IMR-90 (cell line): ENCODE results near the gene MYO1D. TPM values are rescaled to one million over a fixed set of nuclear protein-coding genes. Genes with fewer than 3 reads are reported as not detected.

Source experiments
- ATAC-seq: fragments of 200-7000 bp; cut with Tn5 transposase; 2 replicates; pipeline ENCODE4 v1.9.1; 2020; ENCODE audit warnings: low read depth, mild to moderate bottlenecking, moderate library complexity
- BruUV-seq: library from RNA; stranded (reverse); fragments of 400-500 nt; replicated peaks from 2 replicates; lab custom pipeline; 2021; lab: Mats Ljungman, UMichigan
- CTCF ChIA-PET: fragments of 300-600 bp; formaldehyde crosslinking; extraction: SDS; loops from one replicate; lab custom pipeline; 2021; ENCODE audit warnings: antibody characterized with exemption; lab: Yijun Ruan, JAX
- POLR2A ChIA-PET: fragments of 300-600 bp; sonication (Branson Sonifier 250); formaldehyde crosslinking; loops from one replicate; lab custom pipeline; 2022; ENCODE audit warnings: antibody characterized with exemption; ENCODE audit not compliant: unreplicated experiment; lab: Charles Lee
- DNase-seq: peaks from one replicate; pipeline ENCODE4 v3.0.0; 2013
- H2AFZ ChIP-seq: replicated peaks from 2 replicates; pipeline ENCODE3; 2013; ENCODE audit warnings: low read length, mild to moderate bottlenecking; ENCODE audit not compliant: poor library complexity
- H2AK5ac ChIP-seq: 2 replicates; pipeline ENCODE4 v1.6.1; 2013; ENCODE audit warnings: low read depth, low read length, inconsistent platforms
- H2AK9ac ChIP-seq: replicated peaks from 2 replicates; pipeline ENCODE3; 2013; ENCODE audit warnings: mild to moderate bottlenecking, low read depth, low read length, moderate library complexity; ENCODE audit not compliant: poor library complexity
- H2BK120ac ChIP-seq: 2 replicates; pipeline ENCODE4 v1.6.1; 2013; ENCODE audit warnings: low read depth, low read length, inconsistent platforms
- H2BK15ac ChIP-seq: 3 replicates; pipeline ENCODE4 v1.6.1; 2013; ENCODE audit warnings: low read depth, low read length, inconsistent platforms
- H2BK20ac ChIP-seq: 2 replicates; pipeline ENCODE4 v1.6.1; 2013; ENCODE audit warnings: low read depth, mild to moderate bottlenecking, inconsistent platforms, low read length, moderate library complexity
- H2BK5ac ChIP-seq: 2 replicates; pipeline ENCODE4 v1.6.1; 2013; ENCODE audit warnings: mild to moderate bottlenecking, low read depth, low read length, inconsistent platforms; ENCODE audit not compliant: poor library complexity, severe bottlenecking
- H3K14ac ChIP-seq: replicated peaks from 2 replicates; pipeline ENCODE4 v1.6.1; 2013; ENCODE audit warnings: low read depth, low read length, inconsistent platforms
- H3K18ac ChIP-seq: 2 replicates; pipeline ENCODE4 v1.6.1; 2013; ENCODE audit warnings: low read depth, low read length, control low read depth
- H3K23ac ChIP-seq: 2 replicates; pipeline ENCODE4 v1.6.1; 2013; ENCODE audit warnings: low read depth, low read length, inconsistent platforms
- H3K27ac ChIP-seq: 2 replicates; pipeline ENCODE4 v1.5.1; 2013; ENCODE audit warnings: mild to moderate bottlenecking, control low read depth, low read length; ENCODE audit not compliant: insufficient read depth
- H3K27me3 ChIP-seq: 2 replicates; pipeline ENCODE4 v1.6.1; 2013; ENCODE audit warnings: low read length; ENCODE audit not compliant: control insufficient read depth, insufficient read depth
- H3K36me3 ChIP-seq: 2 replicates; pipeline ENCODE4 v1.6.1; 2013; ENCODE audit warnings: low read length, mixed read lengths; ENCODE audit not compliant: control insufficient read depth, insufficient read depth
- H3K4ac ChIP-seq: 2 replicates; pipeline ENCODE4 v1.6.1; 2013; ENCODE audit warnings: low read depth, low read length, inconsistent platforms
- H3K4me1 ChIP-seq: 2 replicates; pipeline ENCODE4 v1.6.1; 2013; ENCODE audit warnings: low read length, mixed read lengths; ENCODE audit not compliant: control insufficient read depth, insufficient read depth
- H3K4me2 ChIP-seq: 2 replicates; pipeline ENCODE4 v1.6.1; 2013; ENCODE audit warnings: low read depth, mild to moderate bottlenecking, control low read depth, low read length, moderate library complexity
- H3K4me3 ChIP-seq: 2 replicates; pipeline ENCODE4 v1.5.1; 2013; ENCODE audit warnings: low read depth, mild to moderate bottlenecking, control low read depth, low read length, moderate library complexity; ENCODE audit not compliant: insufficient read depth
- H3K56ac ChIP-seq: 2 replicates; pipeline ENCODE4 v1.6.1; 2013; ENCODE audit warnings: low read length, inconsistent platforms; ENCODE audit not compliant: insufficient read depth; ENCODE audit errors: extremely low read depth
- H3K79me1 ChIP-seq, 2 experiments: 2 replicates each; pipeline ENCODE4 v1.6.1; 2013; ENCODE audit warnings: low read length in 2 of 2, inconsistent platforms in 1 of 2, low read depth in 1 of 2
- H3K9ac ChIP-seq: 2 replicates; pipeline ENCODE4 v1.6.1; 2013; ENCODE audit warnings: low read depth, low read length, control low read depth
- H3K9me1 ChIP-seq: 2 replicates; pipeline ENCODE4 v1.6.1; 2013; ENCODE audit warnings: low read length, inconsistent platforms; ENCODE audit not compliant: insufficient read depth
- H3K9me3 ChIP-seq: 2 replicates; pipeline ENCODE4 v1.6.1; 2013; ENCODE audit warnings: low read length; ENCODE audit not compliant: control insufficient read depth, insufficient read depth
- H4K20me1 ChIP-seq: 2 replicates; pipeline ENCODE4 v1.6.1; 2013; ENCODE audit warnings: low read length, inconsistent platforms; ENCODE audit not compliant: insufficient read depth
- H4K5ac ChIP-seq: 2 replicates; pipeline ENCODE4 v1.6.1; 2013; ENCODE audit warnings: mild to moderate bottlenecking, low read depth, low read length, control low read depth
- H4K8ac ChIP-seq, 2 experiments: 2 replicates each; pipeline ENCODE4 v1.6.1; 2013; ENCODE audit warnings: low read depth in 2 of 2, low read length in 2 of 2, control low read depth in 1 of 2, inconsistent platforms in 1 of 2
- H4K91ac ChIP-seq: 2 replicates; pipeline ENCODE4 v1.6.1; 2013; ENCODE audit warnings: low read depth, low read length, inconsistent platforms; ENCODE audit not compliant: insufficient read depth
- BHLHE40 ChIP-seq: fragments of 150-350 bp; IDR thresholded peaks from 2 replicates; pipeline ENCODE4 v1.6.1; 2016; ENCODE audit warnings: mild to moderate bottlenecking, low read depth, low read length
- CEBPB ChIP-seq: IDR thresholded peaks from 2 replicates; pipeline ENCODE4 v1.6.1; 2012; ENCODE audit warnings: low read depth, low read length, improper control_type of control experiment
- CHD1 ChIP-seq: IDR thresholded peaks from 2 replicates; pipeline ENCODE4 v1.6.1; 2012; ENCODE audit warnings: low read depth, low read length, improper control_type of control experiment
- CTCF ChIP-seq: conservative IDR thresholded peaks from 2 replicates; pipeline ENCODE4 v1.5.1; 2012; ENCODE audit warnings: mild to moderate bottlenecking, low read depth, low read length, improper control_type of control experiment
- ELK1 ChIP-seq: fragments of 150-350 bp; IDR thresholded peaks from 2 replicates; pipeline ENCODE4 v1.6.1; 2016; ENCODE audit warnings: low read depth, mild to moderate bottlenecking, low read length, moderate library complexity, borderline replicate concordance
- FOS ChIP-seq: fragments of 150-350 bp; IDR thresholded peaks from 2 replicates; pipeline ENCODE4 v1.6.1; 2016; ENCODE audit warnings: low read depth, low read length
- MAFK ChIP-seq: IDR thresholded peaks from 2 replicates; pipeline ENCODE4 v1.6.1; 2012; ENCODE audit warnings: low read depth, low read length, improper control_type of control experiment
- MAZ ChIP-seq: IDR thresholded peaks from 2 replicates; pipeline ENCODE4 v1.6.1; 2012; ENCODE audit warnings: low read depth, mild to moderate bottlenecking, low read length, improper control_type of control experiment, moderate library complexity, borderline replicate concordance
- MXI1 ChIP-seq: IDR thresholded peaks from 2 replicates; pipeline ENCODE4 v1.6.1; 2012; ENCODE audit warnings: low read depth, mild to moderate bottlenecking, low read length, moderate library complexity, borderline replicate concordance
- NFE2L2 ChIP-seq: fragments of 150-350 bp; IDR thresholded peaks from 2 replicates; pipeline ENCODE4 v1.6.1; 2016; ENCODE audit warnings: low read depth, mild to moderate bottlenecking, low read length
- POLR2A ChIP-seq: IDR thresholded peaks from 2 replicates; pipeline ENCODE4 v1.6.1; 2012; ENCODE audit warnings: mild to moderate bottlenecking, low read depth, low read length
- RAD21 ChIP-seq: IDR thresholded peaks from 2 replicates; pipeline ENCODE4 v1.6.1; 2012; ENCODE audit warnings: low read length, improper control_type of control experiment
- RCOR1 ChIP-seq: IDR thresholded peaks from 2 replicates; pipeline ENCODE4 v1.6.1; 2012; ENCODE audit warnings: mild to moderate bottlenecking, low read length, improper control_type of control experiment; ENCODE audit not compliant: insufficient replicate concordance
- SMC3 ChIP-seq: fragments of 150-350 bp; IDR thresholded peaks from 2 replicates; pipeline ENCODE4 v1.6.1; 2016; ENCODE audit warnings: low read depth, mild to moderate bottlenecking, antibody characterized with exemption, low read length, moderate library complexity
- USF2 ChIP-seq: fragments of 150-350 bp; IDR thresholded peaks from 2 replicates; pipeline ENCODE4 v1.6.1; 2017; ENCODE audit warnings: mild to moderate bottlenecking, antibody characterized with exemption, low read length, low read depth
- WGBS, 2 experiments: methylation state at CpG; one replicate each; pipeline versions ENCODE4 v1.1.5 to v1.1.7; 2013; ENCODE audit warnings: missing lambda C conversion rate in 2 of 2; ENCODE audit not compliant: insufficient read length in 1 of 2; ENCODE audit errors: extremely low coverage in 2 of 2; 5-methylcytosine and 5-hydroxymethylcytosine counted together
- dilution Hi-C: fragments of 300-500 bp; cut with HindIII; formaldehyde crosslinking; loops from one replicate; pipeline ENCODE4 v1.14.3; 2018; ENCODE audit warnings: low sequenced_read_pairs; ENCODE audit not compliant: unreplicated experiment
- in situ Hi-C: fragments of 300-500 bp; cut with MboI; formaldehyde crosslinking; loops from 3 replicates; pipeline ENCODE4 v1.14.3; 2019; ENCODE audit warnings: low sequenced_read_pairs, inconsistent platforms, mixed read lengths
- intact Hi-C: fragments of 100-400 bp; cut with micrococcal nuclease; formaldehyde crosslinking; loops from 2 replicates; pipeline ENCODE4 v1.10.0; 2022
- polyA plus RNA-seq, 3 experiments: library from polyadenylated mRNA; depleted of rRNA; stranded (reverse); fragments of >200 nt; gene quantifications; 2 replicates each; pipeline ENCODE4 v1.2.3, GENCODE V29; 2012; ENCODE audit warnings: low replicate concordance in 1 of 3
- total RNA-seq: library from RNA; depleted of rRNA; stranded (reverse); fragments of >200 nt; gene quantifications from 2 replicates; pipeline ENCODE4 v1.2.3, GENCODE V29; 2012

MYO1D gene
- total and polyA plus RNA-seq, 2 of the 4 experiments (the other 2 are of a cell fraction) = 0.63 to 0.90 TPM

- no TSS peak for BruUV-seq
Observed at GRCh38 chr17:32807577-32807976, 69.3 kb downstream of the MYO1D start.

More at GRCh38 chr17:32807577-32807976, 69.3 kb downstream of the MYO1D start:
- no peak for DNase-seq
- H3K9me1 ChIP-seq = no peaks in the 10 kb centered on the region
- no peak overlapping the region for H2BK120ac ChIP-seq
- no CpG with 5 or more reads among the region's 3 CpGs for WGBS, 2 experiments
- H3K36me3 ChIP-seq = no peaks in the 10 kb centered on the region
- CTCF ChIA-PET = no interaction called here
- H4K91ac ChIP-seq = no peak overlapping the region
- no peaks in the 10 kb centered on the region for H3K27me3 ChIP-seq
- no peak overlapping the region for H3K27ac ChIP-seq
- H2AFZ ChIP-seq = peak overlapping the region; percentile 32
- H3K23ac ChIP-seq = no peak overlapping the region
- no peak overlapping the region for H3K56ac ChIP-seq
- H3K79me1 ChIP-seq = no peaks in the 10 kb centered on the region
- no peak overlapping the region for H3K18ac ChIP-seq
- no peak overlapping the region for H2AK9ac ChIP-seq
- no peak overlapping the region for H4K5ac ChIP-seq
- H3K14ac ChIP-seq = no peak overlapping the region
- H2BK20ac ChIP-seq = no peak overlapping the region
- no peak overlapping the region for H4K8ac ChIP-seq
- no peak overlapping the region for H3K4ac ChIP-seq
- H3K4me2 ChIP-seq = no peak overlapping the region
- no peak overlapping the region for H2BK15ac ChIP-seq
- H2AK5ac ChIP-seq = no peak overlapping the region
- H3K4me3 ChIP-seq = no peak overlapping the region
- no peaks in the 10 kb centered on the region for H4K20me1 ChIP-seq
- no peak overlapping the region for H3K9ac ChIP-seq
- POLR2A ChIA-PET = no interaction called here
- no peak for ATAC-seq
- TF ChIP-seq USF2 (no peak), POLR2A (no peak), SMC3 (no peak), RCOR1 (no peak), MAFK (no peak), RAD21 (no peak), NFE2L2 (no peak), CTCF (no peak), MXI1 (no peak), ELK1 (no peak), MAZ (no peak), CHD1 (no peak), CEBPB (no peak), BHLHE40 (no peak), FOS (no peak)
- in situ Hi-C loops = no loop called here
- intact Hi-C loops = no loop called here
- dilution Hi-C loops = no loop called here
- H2BK5ac ChIP-seq = no peak overlapping the region
- no peaks in the 10 kb centered on the region for H3K4me1 ChIP-seq
- no peaks in the 10 kb centered on the region for H3K9me3 ChIP-seq
